Jurkat, Clone E6-1 (cell line): ENCODE results near the gene PNISR. TPM values are rescaled to one million over a fixed set of nuclear protein-coding genes. Genes with fewer than 3 reads are reported as not detected.
"Not testable (repeated sequence)": the region's sequence is repeated elsewhere in the genome, so short reads cannot be mapped to it uniquely, and the experiment has no call there.

Experiments
- DNase-seq: peaks from one replicate; pipeline ENCODE4 v3.0.0-alpha.2; 2011; ENCODE audit warnings: low read depth, low spot score
- H3K4me3 ChIP-seq: 2 replicates; pipeline ENCODE4 v1.5.1; 2011; ENCODE audit warnings: mild to moderate bottlenecking, low read length, control low read depth, moderate library complexity
- polyA plus RNA-seq: library from polyadenylated mRNA; unstranded; fragments of >200 nt; gene quantifications from one replicate; pipeline ENCODE4 v1.2.1, GENCODE V29; 2012; ENCODE audit warnings: missing spikeins; ENCODE audit not compliant: insufficient read length, insufficient read depth

PNISR gene, protein sequence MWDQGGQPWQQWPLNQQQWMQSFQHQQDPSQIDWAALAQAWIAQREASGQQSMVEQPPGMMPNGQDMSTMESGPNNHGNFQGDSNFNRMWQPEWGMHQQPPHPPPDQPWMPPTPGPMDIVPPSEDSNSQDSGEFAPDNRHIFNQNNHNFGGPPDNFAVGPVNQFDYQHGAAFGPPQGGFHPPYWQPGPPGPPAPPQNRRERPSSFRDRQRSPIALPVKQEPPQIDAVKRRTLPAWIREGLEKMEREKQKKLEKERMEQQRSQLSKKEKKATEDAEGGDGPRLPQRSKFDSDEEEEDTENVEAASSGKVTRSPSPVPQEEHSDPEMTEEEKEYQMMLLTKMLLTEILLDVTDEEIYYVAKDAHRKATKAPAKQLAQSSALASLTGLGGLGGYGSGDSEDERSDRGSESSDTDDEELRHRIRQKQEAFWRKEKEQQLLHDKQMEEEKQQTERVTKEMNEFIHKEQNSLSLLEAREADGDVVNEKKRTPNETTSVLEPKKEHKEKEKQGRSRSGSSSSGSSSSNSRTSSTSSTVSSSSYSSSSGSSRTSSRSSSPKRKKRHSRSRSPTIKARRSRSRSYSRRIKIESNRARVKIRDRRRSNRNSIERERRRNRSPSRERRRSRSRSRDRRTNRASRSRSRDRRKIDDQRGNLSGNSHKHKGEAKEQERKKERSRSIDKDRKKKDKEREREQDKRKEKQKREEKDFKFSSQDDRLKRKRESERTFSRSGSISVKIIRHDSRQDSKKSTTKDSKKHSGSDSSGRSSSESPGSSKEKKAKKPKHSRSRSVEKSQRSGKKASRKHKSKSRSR
- polyA plus RNA-seq: 130 TPM

DNA sequence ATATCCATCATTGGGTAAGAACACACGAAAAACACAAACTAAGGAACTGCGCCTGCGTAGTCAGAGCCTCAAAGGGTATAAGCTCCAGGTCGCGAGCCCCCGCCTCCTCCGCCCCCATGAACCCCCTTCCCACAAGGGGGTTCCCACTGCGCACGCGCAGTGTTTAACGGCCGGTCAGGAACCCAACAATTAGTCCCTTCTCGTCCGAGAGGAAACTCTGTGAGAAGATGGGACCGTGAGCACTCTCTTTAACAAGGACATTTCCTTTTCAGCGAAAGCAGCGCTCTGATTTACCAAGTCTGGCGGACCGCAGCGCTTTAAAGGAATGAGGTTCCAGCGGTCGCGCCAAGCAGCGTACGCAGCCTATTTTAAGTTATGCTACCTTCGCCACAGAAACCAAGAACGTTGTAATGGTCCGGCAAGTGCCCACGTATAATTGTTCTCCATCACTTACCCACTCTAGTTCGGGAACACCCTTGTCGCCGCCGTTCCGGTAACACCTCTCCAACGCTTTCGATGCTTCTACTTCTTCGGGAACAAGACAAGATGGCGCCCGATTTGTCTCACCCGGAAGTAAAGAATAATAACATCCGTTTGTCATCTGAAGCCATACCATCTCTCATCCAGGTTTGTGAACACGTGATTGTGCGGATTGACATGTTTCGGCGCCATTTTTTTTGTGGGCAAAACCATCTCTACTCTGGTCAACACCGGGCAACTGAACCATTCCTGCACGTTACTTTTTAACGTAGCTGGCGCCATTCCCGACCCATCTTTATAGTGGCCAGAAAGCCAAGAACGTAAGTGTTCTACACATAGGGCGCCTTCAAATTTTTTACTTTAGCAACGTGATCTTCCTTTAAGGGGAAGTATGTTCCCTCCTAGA lies at the start of gene PNISR:
PNISR (minus strand) TSS at position 548 of the 886 bp plus-strand sequence. CDS start 10,649 bp downstream, outside the sequence.
- peak; percentile 99 for DNase-seq
- peak within 1 kb of the TSS; percentile 99 for H3K4me3 ChIP-seq

DNA sequence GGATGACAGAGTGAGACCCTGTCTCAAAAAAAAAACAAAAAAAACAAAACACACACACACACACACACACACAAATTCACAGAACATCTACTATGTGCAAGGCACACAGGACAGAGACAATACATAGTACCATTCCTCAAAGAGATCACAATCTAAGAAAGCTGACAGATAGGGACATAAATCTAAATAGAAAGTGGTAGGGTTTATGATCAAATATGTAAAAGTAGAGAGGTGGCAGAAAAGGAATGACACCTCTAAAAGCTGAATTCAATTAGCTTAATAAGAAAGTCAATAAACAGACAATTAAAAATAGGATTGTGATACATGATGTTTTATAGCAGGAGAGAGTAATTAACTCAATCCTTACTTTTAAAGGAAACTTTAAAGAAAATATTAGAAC lies 48.6 kb upstream of the PNISR start:
- no peak overlapping the region for H3K4me3 ChIP-seq
- DNase-seq: no peak

DNA sequence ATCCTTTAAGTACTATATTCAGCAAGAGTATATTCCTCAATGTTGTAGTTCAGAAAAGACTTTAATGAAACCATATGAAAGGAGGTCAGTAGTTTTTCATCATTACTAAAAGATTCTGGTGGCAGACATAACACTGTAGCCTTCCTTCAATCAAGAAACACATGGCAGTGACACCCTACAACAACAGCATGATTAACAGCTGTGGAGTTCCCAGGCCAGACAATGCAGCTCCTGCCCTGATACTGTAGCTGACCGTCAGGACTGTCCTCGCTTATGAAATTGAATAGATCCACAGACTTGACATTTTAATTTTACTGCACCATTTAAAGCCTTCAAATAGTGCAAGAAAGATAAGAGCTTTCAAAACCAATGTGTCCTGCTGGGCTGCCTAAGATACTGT lies 46.5 kb upstream of the PNISR start:
- DNase-seq: no peak

DNA sequence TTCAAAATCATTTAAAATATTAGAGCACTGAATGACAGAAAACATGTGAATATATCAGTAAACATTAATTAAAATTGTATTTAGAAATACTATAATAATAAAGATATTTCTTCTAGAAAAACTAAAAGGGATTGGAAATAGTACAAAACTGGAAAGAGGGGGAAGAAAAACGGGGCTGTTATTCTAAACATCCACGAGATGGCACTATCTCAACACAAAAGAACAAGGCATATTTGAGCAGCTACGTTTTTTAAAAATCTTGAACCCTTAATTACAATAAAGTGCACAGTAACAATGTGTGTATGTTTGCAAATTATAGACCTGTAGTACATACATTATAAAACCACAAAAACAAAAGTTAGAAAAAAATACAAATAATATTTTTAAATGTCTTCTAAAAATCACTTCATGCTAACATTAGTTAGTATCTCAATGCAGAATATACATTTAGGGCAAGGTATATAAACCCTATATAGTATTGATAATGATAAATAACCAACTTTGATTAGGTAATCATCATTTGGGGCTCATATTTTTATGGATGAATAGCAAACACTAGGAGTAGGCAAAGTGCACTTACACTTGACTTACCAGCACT lies 42.5 kb upstream of the PNISR start:
- H3K4me3 ChIP-seq: no peak overlapping the region
- peak; percentile 24 for DNase-seq

More for the DNA sequence above, 46.5 kb upstream of the PNISR start:
- H3K4me3 ChIP-seq: no peak overlapping the region

DNA sequence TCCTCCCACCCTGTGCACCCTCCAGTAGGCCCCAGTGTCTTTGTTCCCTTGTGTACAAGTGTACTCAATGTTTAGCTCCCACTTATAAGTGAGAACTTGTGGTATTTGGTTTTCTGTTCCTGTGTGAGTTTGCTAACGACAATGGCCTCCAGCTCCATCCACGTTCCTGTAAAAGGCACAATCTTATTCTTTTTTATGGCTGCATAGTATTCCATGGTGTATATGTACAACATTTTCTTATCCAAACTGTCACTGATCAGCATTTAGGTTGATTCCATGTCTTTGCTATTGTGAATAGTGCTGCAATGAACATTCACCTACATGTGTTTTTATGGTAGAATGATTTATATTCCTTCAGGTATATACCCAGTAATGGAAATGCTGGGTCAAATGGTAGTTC lies 34.0 kb upstream of the PNISR start:
- not testable (repeated sequence) for H3K4me3 ChIP-seq, DNase-seq

DNA sequence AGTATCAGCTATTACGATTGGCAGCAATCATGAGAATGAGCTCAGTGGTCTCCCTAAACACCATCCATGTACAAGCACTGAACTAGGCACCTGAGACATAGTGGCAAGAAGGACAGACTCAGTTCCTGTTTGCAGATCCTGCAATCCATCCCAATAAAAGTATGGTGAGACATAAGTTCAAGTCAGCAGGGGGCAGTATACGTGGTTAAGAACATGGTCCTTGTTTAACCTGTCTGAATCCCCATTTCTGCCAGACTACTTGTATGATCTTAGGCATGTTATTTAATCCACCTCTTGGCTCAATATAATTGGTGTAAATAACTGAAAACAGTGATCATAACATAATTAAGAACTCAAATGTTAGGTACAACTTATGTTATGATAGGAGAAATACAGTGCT lies 33.2 kb upstream of the PNISR start:
- peak; percentile 47 for DNase-seq
- no peak overlapping the region for H3K4me3 ChIP-seq

DNA sequence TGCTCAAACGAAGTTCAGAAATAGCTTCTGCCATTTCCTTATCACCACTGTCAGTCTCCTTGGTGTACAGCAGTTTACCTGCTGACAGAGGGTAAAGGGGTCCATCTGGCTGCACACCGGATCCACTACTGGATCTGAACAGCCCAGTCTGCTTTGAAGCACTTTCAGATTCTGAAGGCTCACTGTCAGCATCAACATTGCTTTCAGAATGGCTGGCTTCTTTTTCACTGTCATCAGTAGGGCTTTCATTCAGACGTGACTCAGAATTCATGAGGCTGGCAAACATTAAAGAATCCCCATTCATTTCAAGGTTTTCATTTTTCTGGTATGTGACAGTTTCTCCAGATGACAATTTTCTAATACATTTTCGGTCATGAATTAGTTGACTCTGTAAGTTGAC lies 21.0 kb upstream of the PNISR start:
- DNase-seq: no peak
- no peak overlapping the region for H3K4me3 ChIP-seq

DNA sequence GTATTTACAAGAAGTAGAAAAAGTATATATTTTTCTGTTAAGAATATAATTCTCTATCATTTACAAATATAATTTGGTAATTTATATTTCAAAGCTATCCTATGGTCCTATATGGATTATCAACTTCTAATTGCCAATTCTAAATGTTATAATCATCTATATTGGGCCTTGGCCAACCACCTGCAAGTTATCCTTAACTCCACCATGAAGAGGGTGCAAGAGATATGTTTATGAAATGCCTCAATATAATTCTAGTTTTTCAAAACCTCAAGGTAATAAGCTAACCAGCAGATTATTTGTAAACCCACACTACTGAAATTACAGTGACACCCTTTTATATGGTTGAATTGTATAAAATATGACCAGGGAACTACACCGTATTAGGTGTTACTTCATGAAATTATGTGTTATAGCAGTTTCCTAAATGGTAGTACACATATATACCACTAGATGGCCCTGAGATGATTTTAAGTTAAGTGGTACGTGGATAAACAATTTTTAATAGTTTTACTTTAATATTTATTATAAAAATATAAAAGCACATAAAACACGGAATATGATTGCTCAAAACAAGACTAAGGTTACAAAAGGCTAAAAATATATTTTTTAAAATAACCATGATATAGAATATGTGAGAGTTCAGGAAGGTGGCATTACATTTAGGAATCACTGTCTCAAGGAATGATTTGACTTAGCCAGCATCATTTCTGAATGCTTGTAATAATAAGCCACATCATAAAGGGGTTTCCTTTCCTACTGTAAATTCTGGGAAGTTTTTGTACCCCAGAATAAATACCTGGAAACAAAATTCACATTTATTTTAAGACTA lies 9.8 kb upstream of the PNISR start:
- DNase-seq: peak; percentile 37
- H3K4me3 ChIP-seq: no peak overlapping the region

DNA sequence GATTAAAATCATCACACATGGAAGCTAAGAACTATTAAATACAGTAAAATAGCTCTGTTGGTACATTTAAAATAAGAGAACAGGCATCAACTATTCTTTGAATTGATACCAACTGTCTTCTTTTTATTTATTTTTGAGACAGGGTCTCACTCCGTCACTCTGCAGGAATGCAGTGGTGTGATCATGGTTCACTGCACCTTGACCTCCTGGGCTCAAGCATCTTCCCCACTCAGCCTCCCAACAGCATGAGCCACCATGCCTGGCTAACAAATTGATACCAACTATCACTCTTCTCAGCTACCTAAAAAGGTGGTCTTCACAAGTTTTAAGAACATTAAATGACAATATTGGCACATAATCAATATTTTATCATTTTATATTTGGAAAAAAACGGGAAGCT lies 7.8 kb upstream of the PNISR start:
- no peak for DNase-seq
- H3K4me3 ChIP-seq: no peak overlapping the region

DNA sequence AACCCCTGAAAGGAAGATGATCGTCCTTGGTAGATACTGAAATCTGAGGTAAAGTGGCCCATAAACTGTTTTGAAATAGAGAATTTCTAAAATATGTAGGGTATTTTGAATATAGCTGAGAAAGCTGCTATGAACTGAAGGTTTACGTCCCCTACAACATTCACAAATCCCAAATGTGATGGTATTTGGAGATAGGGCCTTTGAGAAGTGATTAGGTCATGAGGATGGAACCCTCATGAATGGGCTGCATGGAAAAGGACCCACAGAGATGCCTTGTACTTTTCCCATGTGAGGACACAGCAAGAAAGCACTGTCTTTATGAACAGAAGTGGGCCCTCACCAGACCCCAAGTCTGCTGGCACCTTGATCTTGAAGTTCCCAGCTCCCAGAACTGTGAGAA lies 6.8 kb upstream of the PNISR start:
- no peak overlapping the region for H3K4me3 ChIP-seq
- DNase-seq: no peak

DNA sequence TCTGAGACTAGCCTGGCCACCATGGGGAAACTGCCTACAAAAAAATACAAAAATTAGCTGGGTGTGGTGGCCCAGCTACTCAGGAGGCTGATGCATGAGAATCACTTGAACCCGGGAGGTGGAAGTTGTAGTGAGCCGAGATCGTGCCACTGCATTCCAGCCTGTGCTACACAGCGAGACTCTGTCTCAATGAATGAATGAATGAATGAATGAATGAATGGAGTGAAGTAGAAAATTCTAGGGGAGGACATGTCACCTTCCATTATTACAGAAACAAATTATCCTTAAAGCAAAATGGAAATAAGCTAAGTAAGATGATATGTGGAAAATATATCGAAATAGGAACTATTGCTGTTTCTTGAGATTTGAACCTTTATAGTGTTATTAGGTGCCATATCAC lies 2.9 kb upstream of the PNISR start:
- DNase-seq: no peak
- H3K4me3 ChIP-seq: no peak overlapping the region

DNA sequence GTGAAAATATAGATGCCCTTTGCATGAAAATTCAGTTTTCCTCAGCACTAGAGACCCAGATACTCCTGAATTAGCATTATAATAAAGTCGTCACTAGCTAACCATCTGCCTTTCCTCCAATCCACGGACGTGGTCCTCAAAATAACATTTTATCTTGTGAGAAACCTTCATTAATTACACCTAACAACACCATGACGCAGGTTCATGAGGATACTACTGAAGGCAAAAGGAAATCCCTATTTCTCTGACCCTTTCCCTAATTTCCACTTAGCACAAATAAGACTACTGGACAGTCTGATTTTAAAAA lies 1.3 kb upstream of the PNISR start:
- peak overlapping the region; percentile 99 for H3K4me3 ChIP-seq
- DNase-seq: no peak

DNA sequence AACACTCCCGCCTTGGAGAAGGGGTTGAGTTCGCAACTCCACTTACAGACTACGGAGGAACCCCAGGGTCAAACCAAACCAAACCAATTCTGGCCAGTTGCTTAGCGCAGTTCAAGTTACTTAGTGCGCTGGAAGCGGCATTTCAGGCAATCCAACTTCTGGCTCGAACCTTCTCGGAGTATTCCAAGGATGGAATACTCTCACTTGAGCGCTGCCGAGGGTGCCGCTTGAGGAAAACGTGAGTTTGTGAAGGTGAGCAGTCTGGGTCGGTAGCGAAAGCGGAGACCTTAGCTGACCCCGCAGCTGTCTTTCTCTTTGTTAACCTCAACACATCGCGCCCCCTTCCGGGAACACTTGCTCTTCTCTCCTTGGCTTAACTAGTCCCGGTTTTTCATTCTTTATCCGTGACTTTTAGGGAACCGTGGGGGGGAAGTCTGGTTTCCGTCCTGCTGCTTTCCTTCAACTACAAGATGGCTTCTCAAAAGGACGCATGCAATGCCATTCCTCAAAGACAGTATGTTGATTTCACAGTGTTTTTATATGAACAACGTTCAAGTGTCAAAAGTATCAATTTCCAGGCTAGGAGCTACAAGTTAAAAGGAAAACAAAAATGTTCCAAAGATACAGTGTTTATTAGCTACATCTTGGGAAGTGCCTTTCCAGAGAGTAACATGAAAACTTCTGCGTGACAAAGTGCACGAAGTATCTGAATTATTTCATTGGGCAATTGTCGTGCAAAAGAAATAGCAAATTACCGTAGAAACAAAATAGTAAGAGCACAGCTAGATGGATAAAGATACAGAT lies 741 bp upstream of the PNISR start:
- peak overlapping the region; percentile 99 for H3K4me3 ChIP-seq
- peak; percentile 84 for DNase-seq

DNA sequence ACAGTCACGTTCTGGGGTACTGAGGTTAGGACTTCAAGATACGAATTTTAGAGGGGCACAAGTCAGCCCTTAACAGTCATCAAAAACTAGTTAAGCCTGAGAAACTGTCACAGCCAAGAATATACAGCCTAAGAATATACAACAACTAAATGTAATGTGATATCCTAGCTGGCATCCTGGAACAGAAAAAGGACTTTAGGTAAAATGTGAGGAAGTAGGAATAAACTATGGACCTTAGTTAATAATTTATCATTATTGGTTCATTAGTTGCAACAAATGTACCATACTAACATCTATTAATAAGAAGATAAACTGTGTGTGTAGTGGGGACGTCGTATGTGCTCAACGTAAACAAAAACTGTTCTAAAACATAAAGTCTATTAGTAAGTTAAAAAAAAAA lies 1.1 kb downstream of the PNISR start:
- H3K4me3 ChIP-seq: peak overlapping the region; percentile 99

DNA sequence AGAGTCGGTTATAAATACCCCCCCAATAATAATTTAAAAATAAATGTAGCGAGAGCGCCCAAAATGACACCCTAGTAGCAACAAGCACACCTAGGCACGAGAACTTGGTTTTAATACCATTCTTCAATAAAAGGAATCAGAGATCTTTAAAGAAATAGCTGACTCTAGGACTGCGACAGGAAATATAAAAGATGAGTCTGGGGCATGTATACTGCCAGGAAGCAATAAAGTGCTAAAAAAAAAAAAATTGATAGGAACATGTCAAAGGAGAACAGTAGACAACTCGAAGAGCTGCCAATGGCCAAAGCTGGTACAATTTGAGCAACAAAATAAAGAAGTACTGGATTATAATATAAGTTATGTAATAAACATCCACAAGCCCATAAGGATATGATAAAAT lies 2.2 kb downstream of the PNISR start:
- DNase-seq: no peak
- no peak overlapping the region for H3K4me3 ChIP-seq

More for the DNA sequence above, 1.1 kb downstream of the PNISR start:
- DNase-seq: no peak

DNA sequence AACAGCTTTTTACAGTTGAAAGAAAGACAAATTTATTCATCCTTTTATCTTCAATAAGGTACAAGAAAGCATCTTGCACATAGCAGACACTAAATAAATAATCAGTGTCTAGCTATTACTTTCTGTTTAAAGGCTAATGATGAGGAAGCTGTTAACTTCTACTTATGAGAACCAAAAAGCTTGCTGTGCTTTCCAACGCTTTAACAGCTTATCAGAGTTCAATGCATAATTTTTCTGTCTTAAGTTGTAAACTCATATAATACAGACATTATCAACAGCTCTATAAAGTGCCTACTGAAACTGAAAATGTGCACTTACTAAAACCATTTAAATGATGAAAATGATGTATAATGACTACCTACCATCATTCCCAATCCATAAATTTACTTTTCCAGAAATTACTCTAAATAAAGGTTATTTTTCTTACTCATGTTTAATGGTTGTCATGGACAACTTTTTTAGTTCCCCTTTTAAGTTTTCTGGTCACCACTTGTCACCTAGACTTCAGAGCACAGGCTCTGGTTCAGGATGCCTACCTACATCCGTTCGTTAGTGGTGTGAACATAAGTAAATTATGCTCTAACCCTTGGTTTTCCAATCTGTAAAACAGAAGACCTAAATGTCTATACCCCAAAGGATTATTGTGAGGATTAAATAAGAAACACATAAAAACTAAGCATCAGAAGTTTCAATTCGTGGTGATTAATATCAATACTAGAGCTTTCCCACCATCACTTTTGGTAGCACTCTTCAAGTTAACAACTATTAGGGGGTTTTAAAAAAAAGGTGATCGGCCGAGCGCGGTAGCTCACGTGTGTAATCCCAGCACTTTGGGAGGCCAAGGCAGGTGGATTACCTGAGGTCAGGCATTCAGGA lies 8.0 kb downstream of the PNISR start:
- no peak overlapping the region for H3K4me3 ChIP-seq
- DNase-seq: no peak

DNA sequence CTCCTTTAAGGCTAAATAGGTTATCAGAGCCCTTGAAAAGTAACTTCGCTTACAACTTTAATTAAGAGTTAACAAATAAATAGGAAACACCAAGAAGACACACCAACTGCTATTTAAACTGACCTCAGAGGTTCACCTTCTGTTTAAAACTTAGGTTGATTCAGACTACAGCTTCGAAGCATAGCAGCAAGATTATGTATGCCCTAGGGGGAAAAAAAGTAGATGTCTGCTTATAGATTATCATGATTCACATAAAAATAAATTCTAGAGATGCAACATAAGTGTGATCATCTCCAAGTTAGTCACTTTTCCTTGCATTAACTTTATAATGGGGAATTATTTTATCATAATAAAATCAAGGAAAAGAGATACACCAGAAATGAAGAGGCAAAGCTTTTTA lies 8.9 kb downstream of the PNISR start:
- H3K4me3 ChIP-seq: no peak overlapping the region
- DNase-seq: no peak
